MM.1S (cell line): ENCODE measurements around the gene NKIRAS1.

Experiments
- EZH2phosphoT487 ChIP-seq: fragments of 300-600 bp; sonication (generic); IDR thresholded peaks from 2 replicates; pipeline ENCODE4 v1.6.1; 2018; ENCODE audit warnings: antibody characterized with exemption, low read length
- TF ChIP-seq, protein P1 (sequence below): fragments of 300-600 bp; sonication (generic); IDR thresholded peaks from 2 replicates; pipeline ENCODE4 v1.5.1; 2016; ENCODE audit warnings: antibody characterized with exemption, low read length, mixed read lengths

DNA sequence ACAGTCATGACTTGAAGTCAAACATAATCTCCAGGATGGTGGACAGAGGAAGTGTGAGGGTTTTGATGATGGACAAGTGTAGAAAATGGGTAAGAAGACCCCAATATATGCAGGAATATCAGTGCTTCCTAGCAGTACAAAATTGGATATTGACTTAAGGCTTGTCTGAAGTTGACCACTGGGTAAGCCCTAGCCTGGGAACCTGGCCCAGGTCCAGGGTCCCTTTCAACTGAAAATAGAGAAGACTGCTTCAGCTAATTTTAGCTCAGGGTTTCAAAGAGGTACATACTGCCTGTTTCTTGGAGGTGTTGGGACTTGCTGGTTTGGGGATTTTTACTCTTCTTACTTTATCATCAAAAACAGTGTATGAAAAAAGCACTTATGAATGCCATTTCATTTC is 33.0 kb upstream of the NKIRAS1 start:
- TF ChIP-seq, protein P1, sequence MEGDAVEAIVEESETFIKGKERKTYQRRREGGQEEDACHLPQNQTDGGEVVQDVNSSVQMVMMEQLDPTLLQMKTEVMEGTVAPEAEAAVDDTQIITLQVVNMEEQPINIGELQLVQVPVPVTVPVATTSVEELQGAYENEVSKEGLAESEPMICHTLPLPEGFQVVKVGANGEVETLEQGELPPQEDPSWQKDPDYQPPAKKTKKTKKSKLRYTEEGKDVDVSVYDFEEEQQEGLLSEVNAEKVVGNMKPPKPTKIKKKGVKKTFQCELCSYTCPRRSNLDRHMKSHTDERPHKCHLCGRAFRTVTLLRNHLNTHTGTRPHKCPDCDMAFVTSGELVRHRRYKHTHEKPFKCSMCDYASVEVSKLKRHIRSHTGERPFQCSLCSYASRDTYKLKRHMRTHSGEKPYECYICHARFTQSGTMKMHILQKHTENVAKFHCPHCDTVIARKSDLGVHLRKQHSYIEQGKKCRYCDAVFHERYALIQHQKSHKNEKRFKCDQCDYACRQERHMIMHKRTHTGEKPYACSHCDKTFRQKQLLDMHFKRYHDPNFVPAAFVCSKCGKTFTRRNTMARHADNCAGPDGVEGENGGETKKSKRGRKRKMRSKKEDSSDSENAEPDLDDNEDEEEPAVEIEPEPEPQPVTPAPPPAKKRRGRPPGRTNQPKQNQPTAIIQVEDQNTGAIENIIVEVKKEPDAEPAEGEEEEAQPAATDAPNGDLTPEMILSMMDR: no peak
- TF ChIP-seq EZH2phosphoT487: no peak
